Epithelial cell of prostate (primary cell): ENCODE measurements around the gene PTGER4.

Source experiments
- DNase-seq: peaks from one replicate; pipeline ENCODE4 v3.0.0-alpha.2; 2011; ENCODE audit warnings: low read depth, low spot score
- H3K27ac ChIP-seq: fragments of 450-650 bp; 2 replicates; pipeline ENCODE4 v1.5.1; 2017; ENCODE audit warnings: mild to moderate bottlenecking

The PTGER4 gene

GRCh38 chr5:40738502-40738901, 58.8 kb downstream of the PTGER4 start:
- DNase-seq: no peak
- H3K27ac ChIP-seq: no peak overlapping the region
